ENCODE results near the gene GTSF1L. TPM values are rescaled to one million over a fixed set of nuclear protein-coding genes. Genes with fewer than 3 reads are reported as not detected.

GTSF1L gene
- total RNA-seq, 1 experiment from 2014 or later, result not detected

DNA sequence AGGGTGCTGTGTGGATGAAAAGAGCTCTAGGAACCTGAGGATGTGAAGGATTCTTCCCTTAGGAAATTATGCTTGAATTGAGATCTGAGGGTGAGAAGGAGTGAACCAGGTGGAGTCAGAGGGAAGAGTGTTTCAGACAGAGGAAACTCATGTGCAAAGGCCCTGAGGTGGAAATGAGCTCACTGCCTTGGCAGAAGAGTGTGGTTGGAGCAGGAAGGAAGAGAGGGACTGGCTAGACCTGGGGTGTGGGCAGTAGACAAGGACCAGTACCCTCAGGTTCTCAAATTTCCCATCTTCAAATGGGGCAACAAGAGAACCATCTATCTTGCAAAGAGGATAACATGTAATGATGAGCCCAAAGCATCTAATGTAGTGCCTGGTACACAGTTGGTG, 24.0 kb upstream of the GTSF1L start:
- DNase-seq, result no peak
- H2BK12ac ChIP-seq (ENCODE audit: insufficient read length, low read depth, low read length), result no peak overlapping the region
- no peaks in the 10 kb centered on the region for H3K79me1 ChIP-seq (ENCODE audit: insufficient read depth, low read depth, low read length, poor library complexity, severe bottlenecking)
- Mint-ChIP-seq H3K9me3 (no peaks in the 10 kb centered on the region; a peak in 1 of 5 replicates), H3K36me3 (ENCODE audit: insufficient read depth in 1 of 3, low read depth in 3 of 3) (no peaks in the 10 kb centered on the region), H3K4me3 (no peak overlapping the region), H3K4me1 (peaks cover 10 to 19% of the 10 kb centered on the region in 2 experiments), H3K27me3 (ENCODE audit: low read depth) (peaks cover 9% of the 10 kb centered on the region), H3K27ac (no peak overlapping the region)
- H4K5ac ChIP-seq (ENCODE audit: insufficient read length, low read depth, low read length), result no peak overlapping the region
- H4K91ac ChIP-seq (ENCODE audit: insufficient read length, low read depth, low read length), result no peak overlapping the region
- no peak overlapping the region for H3K4me2 ChIP-seq (ENCODE audit: insufficient read depth, insufficient read length, low read length)
- H3K27ac ChIP-seq (ENCODE audit: insufficient read length, low read depth, low read length), result no peak overlapping the region
- H4K20me1 ChIP-seq (ENCODE audit: control insufficient read depth, insufficient read depth, insufficient read length), result no peaks in the 10 kb centered on the region
- H2BK5ac ChIP-seq (ENCODE audit: insufficient read length, low read length), result no peak overlapping the region
- no peak overlapping the region for H2BK20ac ChIP-seq (ENCODE audit: low read depth, low read length, poor library complexity, severe bottlenecking)
- H3K56ac ChIP-seq (ENCODE audit: insufficient read length, low read depth, low read length), result no peak overlapping the region
- no peaks in the 10 kb centered on the region for H3K79me2 ChIP-seq (ENCODE audit: insufficient read depth, low read length)
- no peak overlapping the region for H3K9ac ChIP-seq (ENCODE audit: extremely low read depth, insufficient read length, low read length)
- H3K4ac ChIP-seq (ENCODE audit: low read depth, low read length), result no peak overlapping the region
- H3K18ac ChIP-seq (ENCODE audit: insufficient read length, low read depth, low read length), result no peak overlapping the region
- no peak overlapping the region for H4K8ac ChIP-seq (replicated peaks; ENCODE audit: insufficient read length, low read depth, low read length)
- no peak overlapping the region for H2BK120ac ChIP-seq (ENCODE audit: low read depth, low read length, poor library complexity, severe bottlenecking)
- H3K9me3 ChIP-seq (ENCODE audit: control insufficient read depth, low read depth, low read length), result no peaks in the 10 kb centered on the region
- no peak overlapping the region for H2BK15ac ChIP-seq (ENCODE audit: low read depth, low read length)
- H3K14ac ChIP-seq (ENCODE audit: insufficient read depth, low read length), result no peak overlapping the region
- no peak overlapping the region for H2AK5ac ChIP-seq (ENCODE audit: insufficient read length, low read length)
- no peak overlapping the region for H3K23ac ChIP-seq (ENCODE audit: insufficient read length, low read depth, low read length)
- H3T11ph ChIP-seq (ENCODE audit: low read length), result no peak overlapping the region
- H3K4me1 ChIP-seq (ENCODE audit: insufficient read depth, low read length), result no peaks in the 10 kb centered on the region
- TF ChIP-seq, protein P1, sequence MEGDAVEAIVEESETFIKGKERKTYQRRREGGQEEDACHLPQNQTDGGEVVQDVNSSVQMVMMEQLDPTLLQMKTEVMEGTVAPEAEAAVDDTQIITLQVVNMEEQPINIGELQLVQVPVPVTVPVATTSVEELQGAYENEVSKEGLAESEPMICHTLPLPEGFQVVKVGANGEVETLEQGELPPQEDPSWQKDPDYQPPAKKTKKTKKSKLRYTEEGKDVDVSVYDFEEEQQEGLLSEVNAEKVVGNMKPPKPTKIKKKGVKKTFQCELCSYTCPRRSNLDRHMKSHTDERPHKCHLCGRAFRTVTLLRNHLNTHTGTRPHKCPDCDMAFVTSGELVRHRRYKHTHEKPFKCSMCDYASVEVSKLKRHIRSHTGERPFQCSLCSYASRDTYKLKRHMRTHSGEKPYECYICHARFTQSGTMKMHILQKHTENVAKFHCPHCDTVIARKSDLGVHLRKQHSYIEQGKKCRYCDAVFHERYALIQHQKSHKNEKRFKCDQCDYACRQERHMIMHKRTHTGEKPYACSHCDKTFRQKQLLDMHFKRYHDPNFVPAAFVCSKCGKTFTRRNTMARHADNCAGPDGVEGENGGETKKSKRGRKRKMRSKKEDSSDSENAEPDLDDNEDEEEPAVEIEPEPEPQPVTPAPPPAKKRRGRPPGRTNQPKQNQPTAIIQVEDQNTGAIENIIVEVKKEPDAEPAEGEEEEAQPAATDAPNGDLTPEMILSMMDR (conservative IDR thresholded peaks at IDR 0.05), result no peak
- H3K27me3 ChIP-seq (ENCODE audit: insufficient read depth, low read length), result no peaks in the 10 kb centered on the region
- no peaks in the 10 kb centered on the region for H3K23me2 ChIP-seq (ENCODE audit: insufficient read length, low read depth, low read length, poor library complexity, severe bottlenecking)
- H2AFZ ChIP-seq (ENCODE audit: low read length), result no peak overlapping the region
